GDM1 (cell line): ENCODE data around the gene CUL1.
"Not testable (repeated sequence)": the region's sequence is repeated elsewhere in the genome, so short reads cannot be mapped to it uniquely, and the experiment has no call there.

Experiments used
- DNase-seq: peaks from one replicate; lab custom pipeline; 2025; lab: John Stamatoyannopoulos, UW

Gene CUL1

DNA sequence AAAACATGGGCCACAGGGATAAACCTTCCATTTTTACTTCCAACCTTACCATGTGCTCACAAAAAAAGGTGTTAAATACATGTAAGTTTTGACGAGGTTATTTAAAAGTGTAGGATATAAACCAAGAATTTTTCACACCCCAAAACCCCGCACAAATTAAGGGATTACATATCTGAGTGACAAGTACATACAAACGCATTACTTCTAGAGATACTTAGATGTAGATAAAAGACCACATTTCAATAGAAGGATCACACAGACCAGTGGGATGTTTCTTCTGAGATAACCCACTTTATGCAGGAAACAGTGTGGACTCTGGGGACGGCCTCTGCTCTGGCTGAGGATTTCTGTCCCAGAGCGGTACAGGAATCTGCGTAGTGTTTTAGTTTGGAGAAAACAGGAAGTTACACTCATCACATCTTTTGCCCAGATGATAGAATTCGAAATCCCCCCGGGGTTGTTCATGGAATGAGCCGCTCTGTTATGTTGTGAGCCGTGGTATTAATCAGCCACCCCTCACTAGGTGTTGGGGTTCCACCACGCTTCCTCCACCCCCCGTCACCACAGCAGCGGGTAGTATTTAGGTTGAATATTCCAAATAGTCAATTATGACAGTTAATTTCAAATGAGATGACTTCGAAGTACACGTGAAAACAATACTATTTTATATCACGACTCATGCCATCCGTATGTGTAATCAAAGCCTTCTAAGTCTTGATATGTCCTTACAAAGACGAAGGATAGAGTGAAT is 1.3 kb upstream of the CUL1 start:
- DNase-seq = no peak

DNA sequence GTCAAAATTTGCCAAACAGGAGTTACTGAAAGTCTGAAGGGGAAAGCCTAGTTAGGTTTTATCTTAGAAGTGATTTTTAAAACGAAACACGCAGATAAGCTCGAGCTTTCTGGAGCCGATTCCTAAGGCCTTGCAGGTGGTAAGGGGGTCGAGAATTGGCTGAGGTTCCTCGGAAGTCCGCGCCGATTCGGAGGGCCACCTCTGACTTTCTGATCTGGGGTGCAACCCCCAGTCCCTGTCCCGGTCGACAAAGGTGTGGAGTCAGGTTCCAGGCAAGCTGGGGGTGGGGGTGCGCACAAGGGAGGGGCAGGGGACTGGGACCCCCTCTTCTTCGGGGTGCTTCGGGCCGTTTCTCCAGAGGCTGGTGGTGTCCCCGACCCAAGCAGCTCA is 701 bp upstream of the CUL1 start:
- no peak for DNase-seq

DNA sequence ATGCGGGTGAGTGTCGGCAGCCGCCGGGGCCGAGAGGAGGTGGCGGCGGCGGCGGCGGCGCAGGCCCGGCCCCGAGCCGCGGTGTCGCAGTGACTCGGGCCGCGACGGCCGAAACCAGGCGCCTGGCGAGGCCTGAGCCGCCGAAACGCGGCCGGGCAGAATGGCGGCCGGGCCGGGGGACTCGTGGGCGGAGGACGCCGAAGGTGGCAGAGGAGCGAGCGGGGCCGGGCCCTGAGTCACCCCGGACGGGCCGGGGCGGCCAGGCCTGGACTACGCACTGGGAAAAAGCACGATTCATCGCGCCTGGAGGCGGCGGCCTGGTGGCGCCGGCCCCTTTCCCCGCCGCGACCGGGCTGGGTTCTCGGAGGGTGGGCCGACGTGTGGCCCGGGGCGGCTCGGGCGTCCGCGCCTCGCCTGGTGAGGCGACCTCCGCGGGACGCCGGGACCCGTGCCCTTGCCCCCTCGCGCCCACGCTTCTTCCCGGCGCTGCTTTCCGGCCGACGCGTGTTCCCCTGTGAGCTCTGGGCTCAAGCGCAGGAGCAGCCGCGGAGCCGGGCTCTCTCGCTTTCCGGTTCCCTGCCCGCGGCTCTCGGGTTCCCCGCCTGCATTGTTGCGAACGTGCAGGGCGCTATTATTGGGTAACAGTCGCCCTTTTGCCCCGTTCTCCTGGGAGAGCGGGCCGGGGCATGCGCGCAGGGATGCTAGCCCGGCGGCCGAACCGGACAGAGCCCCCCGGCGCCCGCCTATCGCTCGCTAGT is 500 bp downstream of the CUL1 start:
- no peak for DNase-seq

DNA sequence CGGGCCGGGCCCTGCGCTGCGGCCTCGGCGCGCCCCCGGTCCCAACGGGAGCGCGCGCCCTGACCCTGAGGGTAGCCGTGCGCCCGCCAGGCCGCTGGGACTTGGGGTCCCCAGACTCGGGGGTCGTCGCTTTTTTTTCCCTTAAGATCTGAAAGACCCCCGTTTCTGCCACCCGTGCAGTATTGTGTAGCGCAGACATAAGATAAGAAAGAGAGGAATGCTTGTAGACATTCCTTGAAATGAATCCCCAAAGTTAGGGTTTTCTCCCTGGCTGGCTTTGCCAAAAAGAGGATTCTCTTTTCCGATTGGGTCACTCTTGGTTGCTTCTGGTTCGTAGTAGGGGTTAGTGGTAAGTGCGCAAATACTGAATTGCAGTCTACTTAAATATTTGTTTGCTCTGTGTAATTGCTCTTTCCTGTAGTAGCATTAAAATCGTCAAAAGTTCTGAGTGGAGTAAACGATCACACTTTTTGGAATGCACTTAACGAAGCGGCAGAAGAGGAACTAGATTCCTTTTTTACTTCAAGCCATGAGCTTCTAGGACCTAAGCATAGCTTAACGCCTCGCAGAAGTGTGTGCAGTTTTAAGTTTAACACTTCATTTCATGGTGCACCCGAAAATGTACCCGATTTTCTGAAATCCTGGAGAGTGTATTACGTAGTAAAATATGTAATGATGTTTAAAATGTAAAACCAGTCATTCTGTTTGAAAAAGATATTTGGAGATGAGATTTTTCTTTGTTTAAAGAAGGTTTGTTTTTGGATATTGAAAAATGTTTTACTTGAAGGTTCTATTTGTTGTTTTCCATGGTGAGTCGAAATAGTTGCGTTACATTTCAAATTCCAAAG is 1.3 kb downstream of the CUL1 start:
- no peak for DNase-seq

DNA sequence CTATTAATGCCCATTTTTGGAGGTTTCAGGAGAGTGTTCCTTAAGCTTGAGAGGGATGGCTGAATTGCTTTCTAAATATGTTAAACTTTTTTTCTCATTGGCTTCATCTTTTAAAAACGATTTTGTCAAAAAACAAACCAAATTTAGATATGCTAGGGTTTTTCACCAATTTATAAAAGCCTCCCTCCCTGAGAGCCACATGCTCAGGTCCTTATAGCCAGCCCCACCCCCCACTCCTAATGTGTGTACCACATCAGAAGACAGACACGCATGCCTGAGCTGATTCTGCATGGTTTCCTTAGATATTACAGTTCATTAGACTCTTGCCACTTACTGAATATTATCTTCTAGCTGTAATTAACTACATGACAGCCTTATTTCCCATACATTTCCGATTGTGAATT is 2.0 kb downstream of the CUL1 start:
- peak; percentile 2 for DNase-seq

DNA sequence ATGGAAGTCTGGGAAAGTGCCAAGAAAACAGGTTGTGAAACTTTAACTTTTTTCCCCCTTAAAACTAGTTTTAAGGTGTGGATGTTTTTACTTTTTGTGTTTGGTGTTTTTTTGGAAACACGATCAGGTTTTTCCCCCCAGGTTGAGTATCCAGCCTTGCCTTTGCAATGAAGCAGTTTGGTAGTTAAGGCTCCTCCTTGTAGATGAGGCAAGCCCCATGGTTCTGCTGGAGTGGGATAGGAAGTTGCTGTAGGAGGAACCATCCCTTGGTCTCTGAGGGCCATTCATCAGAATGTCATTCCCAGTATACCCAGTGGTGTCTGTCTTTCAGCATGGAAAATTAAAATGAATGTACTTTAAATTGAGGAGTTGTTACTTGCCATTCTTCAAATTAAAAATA is 2.7 kb downstream of the CUL1 start:
- DNase-seq = peak; percentile 3

DNA sequence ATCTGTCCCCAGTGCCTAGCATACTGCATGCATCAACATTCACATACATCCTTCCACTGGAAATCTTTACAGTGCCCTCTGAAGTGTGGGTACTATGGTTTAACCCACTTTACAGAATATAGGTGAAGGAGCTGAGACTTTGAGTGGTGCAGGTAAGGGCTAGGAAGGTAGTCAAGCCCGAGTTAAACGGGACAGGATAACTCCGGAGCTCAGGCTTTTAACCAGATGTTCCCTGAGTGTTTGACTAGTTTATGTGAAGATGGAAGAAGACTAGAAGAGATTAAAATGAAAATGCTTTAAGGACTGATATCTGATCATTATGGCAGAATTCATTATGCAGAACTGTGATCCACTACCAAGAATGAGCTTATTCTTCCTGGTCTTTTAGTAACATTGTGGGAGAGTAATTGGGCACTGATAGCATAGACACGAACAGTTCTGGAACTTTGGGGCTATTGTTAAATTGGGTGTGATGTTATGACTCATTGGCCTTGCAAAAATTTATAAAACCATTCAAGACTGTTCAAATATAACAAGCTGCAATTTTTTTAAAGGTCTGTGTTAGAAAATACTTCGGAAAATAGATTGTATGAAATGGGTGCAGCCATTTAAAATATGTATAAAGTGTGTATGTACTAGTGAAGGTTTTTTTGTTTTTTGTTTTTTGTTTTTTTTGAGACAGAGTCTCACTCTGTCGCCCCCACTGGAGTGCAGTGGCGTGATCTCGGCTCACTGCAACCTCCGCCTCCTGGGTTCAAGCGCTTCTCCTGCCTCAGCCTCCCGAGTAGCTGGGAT is 4.4 kb downstream of the CUL1 start:
- DNase-seq = no peak

DNA sequence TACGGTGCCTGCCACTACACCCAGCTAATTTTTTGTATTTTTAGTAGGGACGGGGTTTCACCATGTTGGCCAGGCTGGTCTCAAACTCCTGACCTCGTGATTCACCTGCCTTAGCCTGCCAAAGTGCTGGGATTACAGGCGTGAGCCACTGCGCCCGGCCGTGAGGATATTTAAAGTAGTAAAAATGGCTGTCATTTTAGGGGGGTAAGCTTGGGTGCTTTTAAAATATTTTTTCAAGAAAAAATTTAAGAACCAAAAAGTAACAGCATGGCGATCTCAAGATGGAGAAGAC is 4.9 kb downstream of the CUL1 start:
- DNase-seq = not testable (repeated sequence)

DNA sequence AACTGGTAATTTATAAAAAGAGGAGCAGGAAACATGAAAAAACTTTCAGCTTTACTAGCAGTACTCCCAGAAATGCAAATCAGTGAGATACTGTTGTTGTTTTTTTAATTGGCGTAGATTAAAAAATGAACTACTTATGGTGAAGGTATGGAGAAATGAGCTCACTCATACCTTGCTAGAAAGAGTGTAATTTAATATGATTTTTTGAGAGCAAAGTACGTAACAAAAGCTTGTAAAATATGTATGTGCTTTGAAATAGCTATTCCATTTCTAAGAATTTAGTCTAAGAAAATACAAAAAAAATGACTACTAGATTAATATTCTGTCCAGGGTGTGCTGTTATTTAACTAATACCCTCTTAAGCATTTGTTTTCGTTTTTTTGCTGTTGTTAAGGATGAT is 5.5 kb downstream of the CUL1 start:
- DNase-seq = no peak

DNA sequence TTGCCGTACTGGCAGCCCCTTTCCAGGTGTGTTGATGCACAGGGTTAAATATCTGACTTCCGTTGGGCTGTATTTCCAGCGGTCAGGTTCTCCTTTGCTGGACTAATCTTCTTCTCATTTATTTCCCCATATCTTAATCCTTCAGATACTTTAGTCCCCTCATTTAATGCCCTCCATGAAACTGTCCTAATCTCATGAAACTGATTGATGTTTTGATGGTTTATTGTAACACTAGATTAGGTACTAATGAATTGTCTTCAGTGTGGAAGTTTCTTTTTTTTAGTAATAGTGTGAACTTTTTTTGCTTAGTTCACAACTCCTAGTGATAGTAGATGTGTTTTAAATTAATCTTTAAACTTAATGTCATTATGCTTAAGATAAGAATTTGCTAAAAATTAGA is 6.3 kb downstream of the CUL1 start:
- DNase-seq = no peak

DNA sequence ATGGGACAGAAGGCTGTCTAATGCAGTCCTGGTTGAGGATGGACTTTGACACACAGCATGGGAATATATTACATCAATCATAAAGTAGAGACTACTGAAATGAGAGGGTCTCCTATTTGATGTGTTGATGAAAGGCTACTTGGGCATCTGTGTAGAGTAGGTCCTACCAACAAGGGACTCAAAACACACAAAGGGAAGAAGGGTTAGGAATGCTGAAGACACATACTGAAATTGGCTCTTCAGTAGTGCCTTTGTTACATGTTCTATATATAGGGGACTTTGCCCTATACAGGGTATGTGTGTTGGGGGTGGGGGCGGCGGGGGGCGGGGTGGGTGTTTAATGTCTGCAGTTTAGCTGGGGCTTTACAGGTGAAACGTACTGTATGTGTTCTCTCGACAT is 7.7 kb downstream of the CUL1 start:
- no peak for DNase-seq

DNA sequence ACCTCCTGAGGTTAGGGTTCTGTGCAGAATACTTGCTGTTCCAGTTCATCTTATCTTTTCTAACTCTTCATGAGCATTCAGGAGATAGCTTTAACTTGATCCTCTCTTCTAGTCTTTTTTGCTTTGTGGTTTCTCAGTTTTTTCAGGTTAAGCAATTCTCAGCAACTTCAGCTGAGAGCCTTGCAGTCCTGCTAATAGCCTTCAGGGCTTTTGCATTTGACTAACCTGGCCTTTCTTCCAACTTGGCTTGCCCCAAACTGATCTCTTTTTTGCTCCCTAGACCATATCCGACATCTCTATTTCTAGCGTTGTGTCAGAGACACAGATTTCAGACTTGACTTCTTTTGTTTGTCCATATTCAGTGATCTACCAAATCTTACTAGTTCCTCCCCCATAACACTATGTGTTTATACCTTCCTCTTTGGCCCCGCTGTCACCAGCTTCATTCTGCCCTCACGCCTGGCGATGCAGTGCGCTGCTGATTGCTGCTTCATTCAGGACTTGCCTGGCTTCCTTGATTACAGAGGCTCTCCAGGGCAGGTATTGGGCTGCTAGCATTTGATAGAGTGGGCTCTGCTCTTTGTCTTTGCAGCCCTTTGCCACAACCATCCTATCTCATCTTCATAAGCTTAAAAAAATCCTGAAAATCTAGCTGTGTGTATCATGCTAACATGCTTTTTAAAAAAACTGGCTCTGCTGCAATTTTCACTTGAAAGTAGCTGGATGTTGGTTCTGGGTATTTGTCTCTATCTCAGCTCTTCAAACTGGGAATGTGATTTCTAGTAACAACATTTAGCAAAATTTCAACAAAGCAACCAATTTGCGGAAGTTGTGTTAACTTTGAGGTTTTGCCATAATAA is 9.6 kb downstream of the CUL1 start:
- DNase-seq = peak; percentile 5

DNA sequence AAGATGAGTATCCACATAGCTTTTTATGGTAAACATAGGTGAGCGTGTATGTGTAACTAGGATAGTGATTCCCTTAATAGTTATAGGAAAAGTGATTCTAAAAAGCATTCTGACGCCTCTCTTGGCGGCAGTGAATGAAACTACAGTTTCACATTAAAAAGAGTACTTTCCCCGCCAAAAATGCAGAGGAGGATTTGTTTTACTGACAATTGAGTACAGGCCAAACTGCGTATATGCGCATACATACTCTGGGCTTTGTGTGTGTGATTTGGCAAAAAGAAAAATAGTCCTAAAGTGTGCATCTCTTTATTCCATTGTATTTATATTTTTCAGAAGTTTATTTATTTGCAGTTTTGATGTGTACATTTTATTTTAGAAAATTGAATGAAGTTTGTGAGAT is 10.3 kb downstream of the CUL1 start:
- DNase-seq = no peak

DNA sequence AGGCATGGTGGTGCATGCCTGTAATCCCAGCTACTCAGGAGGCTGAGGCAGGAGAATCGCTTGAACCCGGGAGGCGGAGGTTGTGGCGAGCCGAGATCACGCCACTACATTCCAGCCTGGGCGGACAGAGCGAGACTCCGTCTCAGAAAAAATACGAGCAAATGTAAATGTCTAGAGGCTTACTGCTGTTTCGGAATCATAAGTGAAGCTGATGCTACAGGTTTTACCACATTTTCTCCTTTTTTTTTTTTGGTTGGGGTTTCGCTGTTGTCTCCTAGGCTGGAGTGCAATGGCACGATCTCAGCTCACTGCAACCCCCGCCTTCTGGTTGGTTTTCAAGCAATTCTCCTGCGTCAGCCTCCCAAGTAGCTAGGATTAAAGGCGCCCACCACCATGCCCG is 11.7 kb downstream of the CUL1 start:
- DNase-seq = not testable (repeated sequence)

DNA sequence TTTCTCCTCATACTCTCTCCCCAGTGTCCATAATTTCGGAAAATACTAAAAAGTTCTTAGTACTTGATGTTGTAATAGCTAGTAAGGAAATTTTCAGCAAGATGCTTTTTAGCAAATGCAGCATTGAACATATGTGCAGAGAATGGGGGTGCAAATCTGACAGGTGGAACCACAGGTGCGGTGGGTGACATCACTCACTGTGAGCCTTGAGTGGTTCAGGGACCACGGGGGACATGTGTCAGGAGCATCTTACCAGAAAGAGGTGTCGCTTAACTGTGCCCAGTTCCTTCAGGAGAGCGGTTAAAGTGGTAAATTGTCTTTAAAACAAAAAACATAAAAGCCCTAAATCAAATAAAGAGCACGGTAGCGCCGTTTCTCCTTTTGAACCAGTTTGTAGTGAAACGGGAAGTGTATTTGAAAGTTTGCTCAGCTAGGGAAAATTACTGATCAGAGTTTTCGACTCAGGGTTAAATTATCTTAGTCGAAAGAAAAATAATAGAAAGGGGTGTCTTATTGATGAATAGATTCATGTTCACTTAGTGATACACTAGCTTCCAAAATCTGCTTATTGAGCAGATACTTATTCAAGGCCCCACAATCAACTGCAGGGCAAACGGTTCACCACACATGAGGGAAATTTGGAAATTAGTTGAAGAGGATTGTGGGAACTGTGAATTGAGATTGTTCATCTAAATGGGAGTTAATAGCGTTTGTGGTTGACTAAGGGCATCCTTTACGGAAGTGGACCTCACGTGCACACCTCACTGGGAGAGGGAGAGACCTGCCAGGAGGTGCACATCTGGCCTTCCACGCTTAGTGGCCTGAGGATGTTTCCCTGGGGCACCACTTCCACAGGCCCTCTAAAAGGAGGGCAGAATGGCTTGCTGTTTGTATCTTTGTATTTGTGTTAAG is 12.7 kb downstream of the CUL1 start:
- DNase-seq = no peak

DNA sequence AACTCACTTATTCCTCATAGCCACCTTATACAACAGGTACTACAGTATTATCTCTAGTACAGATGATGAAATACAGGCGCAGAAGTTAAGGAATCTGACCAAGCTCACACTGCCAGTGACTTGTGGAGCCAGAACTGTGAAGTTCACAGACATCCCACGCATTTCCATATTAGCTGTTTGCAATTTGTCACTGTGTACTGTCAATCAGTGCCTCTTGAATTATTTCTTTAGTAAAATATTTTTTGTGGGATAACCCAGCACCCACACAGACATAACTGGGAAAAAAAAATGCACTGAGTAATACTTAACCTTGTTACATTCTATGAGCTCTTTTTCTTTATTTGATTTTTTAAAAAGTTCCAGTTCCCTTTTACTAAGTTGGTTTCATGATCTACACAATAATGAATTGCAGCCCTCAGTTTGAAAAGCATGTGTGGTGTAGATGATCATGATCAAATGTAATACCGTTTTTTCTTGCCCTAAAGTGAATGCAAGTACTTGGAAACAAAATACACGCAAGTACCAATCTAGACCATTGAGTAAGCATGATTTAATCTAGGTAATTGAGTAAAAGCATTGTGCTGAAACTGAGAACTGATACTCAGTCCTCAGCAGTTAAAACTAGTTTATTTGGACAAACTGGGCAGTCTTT is 14.1 kb downstream of the CUL1 start:
- DNase-seq = no peak

DNA sequence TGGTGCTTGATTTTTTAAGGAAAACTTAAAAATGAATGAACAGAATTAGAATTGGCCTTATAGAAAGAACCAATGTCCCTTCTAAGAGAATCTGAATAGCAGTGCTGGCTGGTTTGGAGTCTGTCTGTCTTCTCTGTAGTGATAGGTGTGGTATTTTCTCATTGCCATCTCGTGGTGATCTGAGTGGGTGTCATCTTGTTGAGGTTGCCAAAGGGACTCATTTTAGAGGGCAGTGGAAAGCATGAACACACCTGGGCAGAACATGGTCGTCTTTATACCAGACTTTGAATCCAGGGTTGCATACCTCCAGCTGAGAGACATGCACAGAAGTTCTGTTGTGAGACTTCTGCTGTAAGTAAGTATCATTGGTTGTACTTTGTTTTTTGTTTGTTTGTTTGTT is 15.8 kb downstream of the CUL1 start:
- no peak for DNase-seq

DNA sequence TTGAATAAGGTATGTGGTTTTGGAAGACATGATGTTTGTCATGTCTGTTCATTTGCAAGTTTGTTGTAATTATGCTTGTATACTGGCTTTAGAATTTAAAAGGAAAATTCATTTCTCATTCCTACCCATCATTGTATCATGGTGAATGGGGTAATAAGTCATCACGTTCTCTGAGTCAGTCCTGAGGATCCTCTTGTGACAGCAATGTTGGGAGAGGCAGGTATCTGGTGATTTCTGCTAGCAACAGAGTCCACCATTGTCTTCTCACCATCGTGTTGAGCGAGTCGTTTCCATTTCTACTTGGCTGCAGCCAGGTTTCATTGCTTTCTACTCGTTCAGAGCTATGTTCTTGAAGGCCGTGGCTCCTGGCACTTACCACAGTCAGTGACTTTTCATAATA is 16.3 kb downstream of the CUL1 start:
- DNase-seq = no peak

DNA sequence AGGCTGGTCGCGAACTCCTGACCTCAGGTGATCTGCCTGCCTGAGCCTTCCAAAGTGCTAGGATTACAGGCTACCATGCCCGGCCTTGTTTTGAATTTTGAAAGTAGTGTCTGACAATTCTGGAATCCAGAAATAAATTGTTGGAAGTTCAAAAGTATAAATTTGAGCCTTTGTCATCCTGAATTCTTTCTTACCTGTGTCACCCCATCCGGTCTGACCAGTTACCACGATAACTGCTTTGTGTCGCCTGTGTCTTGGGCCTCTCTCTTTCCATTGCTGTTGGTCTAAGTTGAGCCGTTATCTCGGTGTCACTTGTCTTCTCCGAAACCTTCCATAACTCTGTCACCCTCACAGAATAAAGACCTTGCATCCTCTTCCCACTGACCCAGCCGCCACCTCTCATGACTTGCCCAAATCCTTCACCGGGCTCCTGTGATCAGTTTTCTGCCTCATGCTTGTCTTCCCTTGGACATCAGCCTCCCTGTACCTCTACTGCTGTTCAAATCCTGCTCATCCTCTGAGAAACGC is 18.6 kb downstream of the CUL1 start:
- no peak for DNase-seq
